Peyer's patch (tissue), 4 donors: ENCODE results near the gene LAMTOR4. TPM values are rescaled to one million over a fixed set of nuclear protein-coding genes. Genes with fewer than 3 reads are reported as not detected.

Source experiments
- DNase-seq, 3 donors: peaks; one replicate each; pipeline ENCODE4 v3.0.0-alpha.2; 2017 to 2019
- H3K27ac ChIP-seq, 4 donors: fragments of 200-600 bp; sonication (generic); one replicate each; pipeline ENCODE4 v1.5.1; 2016 to 2019
- H3K27me3 ChIP-seq, 2 donors: fragments of 200-600 bp; sonication (generic); one replicate each; pipeline ENCODE4 v1.5.1; 2019
- H3K36me3 ChIP-seq, 3 donors: fragments of 200-600 bp; sonication (generic); one replicate each; pipeline ENCODE4 v1.5.1; 2016 to 2019
- H3K4me1 ChIP-seq, 4 donors: fragments of 200-600 bp; sonication (generic); one replicate each; pipeline ENCODE4 v1.5.1; 2016 to 2019
- H3K4me3 ChIP-seq, 4 donors: fragments of 200-600 bp; sonication (generic); 1 replicate in 3 of 4; 2 replicates in 1 of 4; pipeline ENCODE4 v1.5.1; 2016 to 2019; ENCODE audit warnings: mild to moderate bottlenecking in 1 of 4
- H3K9me3 ChIP-seq, 4 donors: fragments of 200-600 bp; sonication (generic); one replicate each; pipeline ENCODE4 v1.5.1; 2016 to 2019; ENCODE audit warnings: mild to moderate bottlenecking in 1 of 4
- CTCF ChIP-seq, 6 experiments: fragments of 450-650 bp in 4 of 6; fragments of 200-600 bp in 2 of 6; sonication (generic) in 1 of 6; IDR thresholded peaks; one replicate each; pipeline ENCODE4 v1.5.1; 2017 to 2019; ENCODE audit warnings: antibody characterized with exemption in 6 of 6, mild to moderate bottlenecking in 3 of 6, moderate library complexity in 1 of 6
- POLR2A ChIP-seq, 2 donors: fragments of 450-650 bp; IDR thresholded peaks; one replicate each; pipeline ENCODE4 v1.5.1; 2017; ENCODE audit warnings: antibody characterized with exemption in 2 of 2, mild to moderate bottlenecking in 2 of 2, moderate library complexity in 2 of 2
- total RNA-seq, 4 donors: library from RNA; depleted of rRNA; stranded (reverse); fragments of >200 nt; gene quantifications; one replicate each; pipeline ENCODE4 v1.1.0, GENCODE V29; 2016

Gene LAMTOR4
- total RNA-seq: 100 to 1,000 TPM; 194 to 312 (median 237) TPM

GRCh38 chr7:100148559-100149328, at the start of gene LAMTOR4:
LAMTOR4 (plus strand) TSS chr7:100148918; CDS start chr7:100148973, 55 bp downstream.
- Histone ChIP-seq H3K27ac (peak within 1 kb of the TSS; percentile 83 to 96 (median 90)), H3K4me3 (peak within 1 kb of the TSS; percentile 72 to 96 (median 80)), H3K9me3 (no peaks in the 10 kb centered on the region), H3K36me3 (peaks cover 0 to 17% (median 0%) of the 10 kb centered on the region in 3 donors), H3K27me3 (no peaks in the 10 kb centered on the region), H3K4me1 (peaks cover 0 to 26% (median 2%) of the 10 kb centered on the region in 4 donors)
- peak in 1 of 6 experiments; percentile 3 for TF ChIP-seq CTCF (IDR thresholded peaks at IDR 0.05)
- peak; percentile 57 to 84 for TF ChIP-seq POLR2A (IDR thresholded peaks at IDR 0.05)
- peak; percentile 98 to 100 (median 99) for DNase-seq

- peak overlapping the region in 2 of 4 donors; percentile 97 to 99 for H3K27ac ChIP-seq
- TF ChIP-seq CTCF (IDR thresholded peaks at IDR 0.05) (no peak), POLR2A (IDR thresholded peaks at IDR 0.05) (no peak)
- peaks cover 0 to 20% (median 5%) of the 10 kb centered on the region in 4 donors for H3K4me1 ChIP-seq
- peak overlapping the region in 3 of 4 donors; percentile 82 to 98 (median 96) for H3K4me3 ChIP-seq
- no peak for DNase-seq
- H3K9me3 ChIP-seq: no peaks in the 10 kb centered on the region
- H3K36me3 ChIP-seq: peaks cover 0 to 66% (median 4%) of the 10 kb centered on the region in 3 donors
- no peaks in the 10 kb centered on the region for H3K27me3 ChIP-seq
These were observed 49.3 kb upstream of the LAMTOR4 start for GRCh38 chr7:100099452-100099851.

GRCh38 chr7:100100420-100101015, 48.2 kb upstream of the LAMTOR4 start:
- H3K4me3 ChIP-seq: peak overlapping the region; percentile 77 to 98 (median 89)
- no peaks in the 10 kb centered on the region for H3K9me3 ChIP-seq
- H3K4me1 ChIP-seq: peaks cover 0 to 20% (median 5%) of the 10 kb centered on the region in 4 donors
- H3K27ac ChIP-seq: peak overlapping the region; percentile 79 to 99 (median 97)
- H3K27me3 ChIP-seq: no peaks in the 10 kb centered on the region
- TF ChIP-seq CTCF (IDR thresholded peaks at IDR 0.05) (peak in 1 of 6 experiments; percentile 25), POLR2A (IDR thresholded peaks at IDR 0.05) (peak in 1 of 2 donors; percentile 39)
- H3K36me3 ChIP-seq: peaks cover 0 to 66% (median 4%) of the 10 kb centered on the region in 3 donors
- peak; percentile 83 to 96 (median 94) for DNase-seq

GRCh38 chr7:100101016-100101862, 47.5 kb upstream of the LAMTOR4 start, which contains the start of the genes AP4M1 and MCM7:
AP4M1 (plus strand) TSS chr7:100101643; CDS start chr7:100101715, 72 bp downstream.
MCM7 (minus strand) TSS chr7:100101397; CDS start chr7:100101294, 103 bp downstream.
- H3K4me1 ChIP-seq: peaks cover 0 to 20% (median 5%) of the 10 kb centered on the region in 4 donors
- no peaks in the 10 kb centered on the region for H3K27me3 ChIP-seq
- peaks cover 0 to 66% (median 4%) of the 10 kb centered on the region in 3 donors for H3K36me3 ChIP-seq
- H3K27ac ChIP-seq: peak within 1 kb of the TSS; percentile 79 to 99 (median 97)
- H3K9me3 ChIP-seq: no peaks in the 10 kb centered on the region
- DNase-seq: peak; percentile 97 to 99 (median 99)
- peak in 1 of 2 donors; percentile 25 for TF ChIP-seq POLR2A (IDR thresholded peaks at IDR 0.05)
- no peak for TF ChIP-seq CTCF (IDR thresholded peaks at IDR 0.05)
- H3K4me3 ChIP-seq: peak within 1 kb of the TSS; percentile 77 to 98 (median 89)
